Measurements from ENCODE around the gene FBXO21.
"Not testable (repeated sequence)": the region's sequence is repeated elsewhere in the genome, so short reads cannot be mapped to it uniquely, and the experiment has no call there.

Gene FBXO21, protein sequence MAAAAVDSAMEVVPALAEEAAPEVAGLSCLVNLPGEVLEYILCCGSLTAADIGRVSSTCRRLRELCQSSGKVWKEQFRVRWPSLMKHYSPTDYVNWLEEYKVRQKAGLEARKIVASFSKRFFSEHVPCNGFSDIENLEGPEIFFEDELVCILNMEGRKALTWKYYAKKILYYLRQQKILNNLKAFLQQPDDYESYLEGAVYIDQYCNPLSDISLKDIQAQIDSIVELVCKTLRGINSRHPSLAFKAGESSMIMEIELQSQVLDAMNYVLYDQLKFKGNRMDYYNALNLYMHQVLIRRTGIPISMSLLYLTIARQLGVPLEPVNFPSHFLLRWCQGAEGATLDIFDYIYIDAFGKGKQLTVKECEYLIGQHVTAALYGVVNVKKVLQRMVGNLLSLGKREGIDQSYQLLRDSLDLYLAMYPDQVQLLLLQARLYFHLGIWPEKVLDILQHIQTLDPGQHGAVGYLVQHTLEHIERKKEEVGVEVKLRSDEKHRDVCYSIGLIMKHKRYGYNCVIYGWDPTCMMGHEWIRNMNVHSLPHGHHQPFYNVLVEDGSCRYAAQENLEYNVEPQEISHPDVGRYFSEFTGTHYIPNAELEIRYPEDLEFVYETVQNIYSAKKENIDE

DNA sequence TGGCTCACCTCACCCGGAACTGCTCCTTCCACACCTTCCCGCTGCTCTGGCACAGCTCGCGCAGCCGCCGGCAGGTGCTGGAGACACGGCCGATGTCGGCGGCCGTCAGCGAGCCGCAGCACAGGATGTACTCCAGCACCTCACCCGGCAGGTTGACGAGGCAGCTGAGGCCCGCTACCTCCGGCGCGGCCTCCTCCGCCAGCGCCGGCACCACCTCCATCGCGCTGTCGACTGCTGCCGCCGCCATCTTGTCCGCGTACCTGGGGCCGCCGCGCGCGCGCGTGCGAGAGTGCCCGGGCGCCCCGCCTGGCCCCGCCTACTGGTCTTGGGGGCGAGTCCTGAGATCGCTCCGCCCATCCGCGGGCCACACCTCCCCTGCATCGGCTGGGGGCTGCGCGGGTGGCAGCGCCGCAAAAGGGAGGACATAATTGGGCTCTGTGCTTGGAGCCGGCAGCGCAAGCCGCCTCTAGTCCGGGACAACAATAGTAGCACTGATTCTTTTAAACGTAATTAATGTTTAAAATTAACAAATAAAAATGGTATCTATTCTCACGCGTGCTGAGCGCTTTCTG, at the start of gene FBXO21:
Gene FBXO21 (minus strand): TSS at position 261 of the 572 bp plus-strand sequence. CDS start 14 bp downstream, at position 247.
- DNase-seq (ENCODE audit: low read depth in 4 of 4, low spot score in 1 of 4): peak; percentile 73 to 90 (median 88)

DNA sequence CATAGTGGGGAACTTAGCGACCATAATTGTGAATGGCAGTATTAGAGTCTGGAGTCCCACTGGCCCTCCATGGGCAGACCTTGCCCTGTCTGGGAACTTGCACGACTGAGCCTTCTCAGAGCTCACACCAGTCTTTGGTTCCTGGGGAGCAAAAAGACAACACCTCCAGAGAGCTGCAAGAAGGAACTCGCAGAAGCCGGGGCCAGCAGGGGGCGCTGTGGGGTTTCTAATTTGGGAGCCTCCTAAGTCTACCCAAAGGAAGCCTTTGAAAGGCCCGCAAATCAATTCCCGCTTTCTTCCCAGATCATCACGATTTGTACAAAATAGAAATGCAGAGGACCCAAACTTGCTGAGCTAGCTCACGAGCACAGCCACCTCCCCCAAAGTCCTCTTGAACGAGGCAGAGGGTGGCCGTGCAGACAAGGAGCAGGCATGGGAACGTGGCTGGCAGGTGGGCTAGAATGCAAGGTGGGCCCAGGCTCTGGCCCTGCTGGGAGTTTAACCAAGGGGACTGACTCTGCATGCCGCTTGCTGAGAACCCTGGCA, 46.3 kb upstream of the FBXO21 start:
- DNase-seq (ENCODE audit: low read depth in 4 of 4, low spot score in 1 of 4): peak; percentile 60 to 87 (median 75)

DNA sequence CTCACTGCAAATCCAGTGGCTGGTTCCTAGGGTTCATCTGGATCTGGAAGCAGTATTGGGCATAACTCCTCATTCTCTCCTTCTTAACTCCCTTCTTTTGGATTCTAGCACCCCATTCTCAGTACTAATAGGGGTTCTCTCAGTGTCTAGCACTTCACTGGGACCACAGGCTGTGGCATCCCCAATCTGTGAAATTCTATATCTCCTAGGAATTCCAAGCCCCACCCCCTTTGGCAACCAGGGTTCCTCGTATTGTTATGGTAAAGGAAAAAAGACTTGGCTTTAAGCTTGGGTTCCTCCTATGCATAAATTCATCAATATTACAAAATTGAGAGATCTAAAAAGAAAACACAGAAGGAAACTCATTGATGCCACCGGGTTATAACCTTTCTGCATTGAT, 45.0 kb upstream of the FBXO21 start:
- DNase-seq (ENCODE audit: low read depth in 4 of 4, low spot score in 1 of 4): no peak

DNA sequence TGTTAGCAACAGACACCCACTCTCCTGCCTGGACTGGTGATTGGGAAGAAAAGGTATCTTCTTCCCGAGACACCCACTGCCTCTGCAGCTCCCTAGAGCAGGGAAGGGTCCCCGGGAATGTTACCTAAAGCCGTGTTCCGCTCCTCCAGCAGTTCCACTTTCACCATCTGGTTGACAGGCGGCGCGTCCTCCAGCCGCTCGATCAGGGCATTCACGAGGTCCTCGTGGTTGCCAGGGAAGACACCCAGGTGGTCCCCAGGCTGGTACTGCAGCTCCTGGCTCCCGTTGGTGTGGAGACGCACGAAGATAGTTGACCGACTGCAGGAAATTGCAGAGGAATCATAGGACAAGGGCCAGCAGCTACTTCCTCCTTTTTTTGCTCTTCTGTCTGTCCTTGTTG, 44.2 kb upstream of the FBXO21 start:
- DNase-seq (ENCODE audit: low read depth in 4 of 4, low spot score in 1 of 4): no peak

DNA sequence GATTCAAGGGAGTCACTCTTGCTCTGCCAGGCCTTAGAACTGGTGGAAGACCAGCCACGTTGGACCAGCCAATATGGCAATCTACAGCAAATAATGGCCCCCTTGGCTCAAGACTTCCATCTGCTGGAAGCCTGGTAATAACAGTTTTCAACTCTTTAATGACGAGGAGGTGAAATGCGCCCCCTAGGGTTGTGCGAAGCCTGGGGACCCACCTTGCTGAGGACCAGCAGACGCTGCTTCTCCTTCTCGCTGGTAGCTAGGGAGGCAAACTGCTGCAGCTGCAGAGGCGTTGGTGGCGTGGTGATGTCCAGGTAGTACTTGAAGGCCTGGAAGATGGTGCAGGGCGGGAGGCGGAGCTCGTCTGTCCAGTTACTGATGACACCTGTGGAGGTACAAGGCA, 41.5 kb upstream of the FBXO21 start:
- no peak for DNase-seq (ENCODE audit: low read depth in 4 of 4, low spot score in 1 of 4)

DNA sequence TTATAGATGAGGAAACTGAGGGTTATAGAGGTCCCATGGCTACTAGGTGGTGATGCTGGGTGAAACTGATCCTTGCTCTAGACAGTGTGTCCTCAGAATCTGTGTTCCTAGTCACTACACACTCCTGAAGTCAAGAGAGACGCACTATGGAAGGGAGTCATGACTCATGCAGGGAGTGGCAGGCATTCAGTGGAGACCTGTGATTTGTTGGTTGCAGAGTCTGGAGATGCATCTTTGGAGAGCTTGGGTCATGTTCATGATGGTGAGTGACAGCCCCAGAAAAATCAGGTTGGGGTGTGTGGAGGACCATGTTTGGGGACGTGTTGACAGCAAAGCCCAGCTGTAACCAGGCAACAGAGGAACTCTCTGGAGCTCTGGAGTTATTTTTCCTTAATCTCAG, 38.0 kb upstream of the FBXO21 start:
- DNase-seq (ENCODE audit: low read depth in 4 of 4, low spot score in 1 of 4): no peak

DNA sequence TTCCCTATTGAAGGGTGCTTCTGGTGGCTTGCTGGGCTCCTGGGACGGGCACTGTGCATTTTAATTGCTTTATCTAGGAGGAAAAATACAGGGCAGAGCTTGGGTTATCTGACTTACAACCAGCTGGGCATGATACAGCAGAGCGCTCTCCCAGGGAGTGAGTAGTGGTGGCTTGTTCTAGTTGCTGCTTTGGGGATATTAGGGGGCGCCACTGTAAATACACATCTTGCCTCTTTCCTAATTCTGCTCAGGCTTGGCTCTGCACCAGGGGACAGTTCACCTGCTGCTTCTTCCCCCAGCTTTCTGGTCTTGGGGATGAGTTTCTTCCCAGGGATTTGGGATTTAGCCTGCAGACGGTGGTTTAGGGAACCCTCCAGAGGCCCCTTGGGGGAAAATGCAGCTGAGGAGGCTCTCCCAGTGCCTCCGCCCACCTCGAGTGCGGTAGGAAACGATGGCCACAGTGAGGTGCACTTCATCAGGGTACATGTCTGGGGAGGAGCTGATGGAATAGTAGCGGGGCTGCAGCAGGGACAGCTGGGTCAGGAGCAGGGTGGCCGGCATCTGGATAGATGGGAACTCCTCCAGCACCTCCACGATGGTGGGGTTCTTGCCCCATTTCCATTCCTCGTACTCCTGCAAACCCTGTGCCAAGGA, 36.9 kb upstream of the FBXO21 start:
- DNase-seq (ENCODE audit: low read depth in 4 of 4, low spot score in 1 of 4): no peak

DNA sequence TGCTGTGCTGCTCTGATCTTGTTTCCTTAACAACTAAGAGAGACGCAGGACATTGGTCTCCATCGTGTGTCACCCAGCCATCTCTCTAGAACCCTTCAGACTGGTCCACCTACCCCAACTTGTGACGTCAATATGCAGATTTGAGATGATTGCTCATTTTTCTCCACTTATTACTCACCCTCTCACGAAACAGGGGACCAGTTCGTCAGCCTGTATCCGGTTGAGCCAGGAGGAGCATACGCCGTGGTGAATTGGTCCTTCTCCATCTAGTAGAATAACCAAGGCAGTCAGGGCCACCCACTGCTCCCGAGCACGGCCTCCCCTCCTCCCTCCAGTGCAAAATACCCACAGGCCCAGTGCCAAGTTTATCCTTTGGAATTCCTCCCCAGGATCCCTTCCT, 36.2 kb upstream of the FBXO21 start:
- DNase-seq (ENCODE audit: low read depth in 4 of 4, low spot score in 1 of 4): no peak

DNA sequence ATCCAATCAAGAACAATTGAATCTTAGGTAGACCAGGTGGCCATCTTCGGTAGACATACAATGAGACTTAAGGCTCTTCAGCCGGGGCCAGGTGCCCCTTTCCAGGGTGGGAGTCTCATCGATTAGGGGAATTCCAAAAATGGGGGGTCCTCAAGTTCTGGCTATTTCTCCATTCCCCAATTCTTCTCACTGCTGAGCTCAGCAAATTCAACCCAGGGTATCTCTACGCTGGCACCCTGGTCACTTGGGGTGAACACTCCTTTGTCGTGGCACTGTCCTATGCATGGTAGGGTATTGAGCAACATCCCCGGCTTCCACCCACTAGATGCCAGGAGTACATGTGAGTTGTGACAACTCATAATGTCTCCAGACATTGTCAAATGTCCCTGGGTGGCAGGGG, 34.9 kb upstream of the FBXO21 start:
- DNase-seq (ENCODE audit: low read depth in 4 of 4, low spot score in 1 of 4): no peak

DNA sequence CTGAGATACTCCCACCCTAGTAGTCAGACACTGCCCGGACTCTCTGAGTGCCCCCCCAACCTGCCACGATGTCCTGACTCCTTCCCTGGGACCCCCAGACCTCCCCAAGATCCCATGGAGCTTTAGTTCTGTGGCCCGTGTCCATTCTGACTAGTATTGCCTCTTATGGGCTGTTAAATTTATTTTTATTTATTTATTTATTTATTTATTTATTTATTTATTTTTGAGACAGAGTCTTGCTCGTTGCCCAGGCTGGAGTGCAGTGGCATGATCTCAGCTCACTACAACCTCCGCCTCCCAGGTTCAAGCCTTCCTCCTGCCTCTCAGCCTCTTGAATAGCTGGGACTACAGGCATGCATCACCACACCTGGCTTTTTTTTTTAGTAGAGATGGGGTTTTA, 30.7 kb upstream of the FBXO21 start:
- not testable (repeated sequence) for DNase-seq (ENCODE audit: low read depth in 4 of 4, low spot score in 1 of 4)

DNA sequence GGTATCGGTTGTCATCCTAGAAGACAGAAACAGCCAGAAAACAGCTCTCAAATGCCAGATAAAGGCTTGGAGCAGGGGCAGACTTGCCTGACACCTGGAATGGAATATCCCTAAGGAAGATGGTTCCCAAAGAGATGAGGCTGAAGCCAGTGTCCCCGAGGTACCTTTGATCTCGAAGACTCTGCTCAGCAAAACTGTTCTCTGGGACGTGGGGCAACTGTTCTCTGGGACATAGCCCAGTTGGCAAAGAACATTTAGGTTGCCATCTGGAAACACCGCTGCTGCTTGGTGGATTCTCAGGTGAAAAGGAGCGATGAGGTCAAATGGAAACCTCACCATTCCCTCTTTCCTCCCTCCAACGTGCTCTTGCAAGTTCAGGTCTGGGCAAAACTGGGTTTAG, 27.9 kb upstream of the FBXO21 start:
- no peak for DNase-seq (ENCODE audit: low read depth in 4 of 4, low spot score in 1 of 4)

DNA sequence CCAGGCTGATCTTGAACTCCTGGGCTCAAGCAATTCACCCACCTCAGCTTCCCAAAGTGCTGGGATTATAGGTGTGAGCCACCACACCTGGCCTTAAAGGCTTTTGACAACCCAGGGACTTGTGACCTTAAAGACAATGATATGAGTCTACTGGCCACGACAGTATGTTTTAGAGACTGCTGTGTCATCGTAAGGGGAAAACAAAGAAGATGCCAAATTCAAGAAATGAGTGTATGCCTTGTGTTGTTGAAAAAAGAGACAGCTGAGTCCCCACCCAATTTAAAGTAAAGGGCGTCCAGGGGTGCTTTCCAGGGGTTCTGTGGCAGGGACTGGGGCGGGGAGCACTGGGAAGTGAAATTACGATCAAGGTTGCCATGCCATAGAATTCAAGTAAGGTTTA, 26.4 kb upstream of the FBXO21 start:
- DNase-seq (ENCODE audit: low read depth in 4 of 4, low spot score in 1 of 4): no peak

DNA sequence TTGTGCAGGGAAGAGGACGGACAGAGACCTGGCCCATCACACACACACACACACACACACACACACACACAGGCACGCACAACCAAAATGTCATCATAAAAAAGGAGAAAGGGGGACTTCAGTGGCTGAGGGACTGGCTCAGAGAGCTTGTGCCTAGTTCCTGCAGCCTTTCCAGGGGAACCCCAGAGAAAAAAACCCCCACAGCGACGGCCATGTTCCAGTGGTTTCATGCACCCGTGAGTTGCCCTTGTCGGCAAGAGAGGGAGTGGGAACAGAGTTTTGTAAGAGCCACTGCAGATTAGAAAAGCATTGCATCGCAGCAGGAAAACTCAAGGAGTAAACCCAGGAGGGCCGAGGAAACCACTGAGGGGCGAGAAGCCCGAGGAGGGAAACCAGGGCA, 24.5 kb upstream of the FBXO21 start:
- no peak for DNase-seq (ENCODE audit: low read depth in 4 of 4, low spot score in 1 of 4)

DNA sequence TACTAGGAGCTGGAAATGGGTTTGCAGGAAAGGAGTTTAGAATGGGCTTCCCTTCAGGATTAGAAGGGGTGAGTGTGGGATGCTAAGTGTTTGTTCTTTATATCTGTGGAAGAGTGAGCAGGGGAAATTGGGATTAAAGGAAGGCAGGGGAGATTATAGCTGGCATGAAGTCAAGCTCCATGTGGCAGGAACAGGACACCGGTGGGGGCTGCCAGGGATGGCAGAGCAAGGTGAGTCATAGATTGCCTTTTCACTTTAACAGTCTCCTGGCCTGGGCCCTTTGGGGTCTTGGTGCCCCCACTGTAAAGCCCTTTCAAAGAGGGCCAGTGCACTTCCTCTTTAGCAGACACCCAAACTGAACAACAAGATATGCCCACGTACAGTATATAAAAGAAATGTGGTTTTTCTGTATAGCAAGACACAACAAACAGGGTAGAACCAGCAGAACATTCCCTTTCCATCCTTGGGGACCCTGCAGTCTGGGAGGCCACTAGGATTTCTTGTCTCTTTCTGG, 23.1 kb upstream of the FBXO21 start:
- no peak for DNase-seq (ENCODE audit: low read depth in 4 of 4, low spot score in 1 of 4)

DNA sequence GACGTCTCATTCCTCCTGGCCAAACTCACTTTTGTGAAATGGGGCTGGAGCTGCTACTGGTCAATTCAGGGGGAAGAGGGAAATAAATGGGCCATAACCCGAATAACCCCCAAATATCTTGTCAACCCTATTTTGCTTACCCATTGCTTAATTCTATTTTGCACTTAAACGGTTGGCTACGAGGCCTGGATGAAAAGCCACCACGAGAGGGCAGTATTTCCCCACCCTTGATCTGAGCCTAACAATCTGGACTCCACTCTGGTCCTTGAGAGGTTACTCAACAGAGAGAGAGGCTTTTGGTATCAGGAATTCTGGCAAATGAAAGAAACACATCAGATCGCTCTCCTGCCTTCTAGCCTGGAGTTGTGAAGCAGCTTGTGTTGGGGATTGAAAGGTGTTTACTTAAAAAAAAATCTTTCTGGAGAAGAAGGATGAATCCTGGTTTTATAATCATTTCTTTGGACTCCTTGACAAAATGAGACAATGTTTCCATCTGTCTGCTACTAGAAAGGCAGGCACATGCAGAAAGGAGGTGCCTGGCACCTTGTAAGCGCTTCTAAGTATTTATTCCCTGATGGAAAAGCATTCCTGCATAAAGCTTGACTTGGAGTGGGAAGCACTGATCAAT, 22.4 kb upstream of the FBXO21 start:
- peak; percentile 18 to 54 (median 50) for DNase-seq (ENCODE audit: low read depth in 4 of 4, low spot score in 1 of 4)

DNA sequence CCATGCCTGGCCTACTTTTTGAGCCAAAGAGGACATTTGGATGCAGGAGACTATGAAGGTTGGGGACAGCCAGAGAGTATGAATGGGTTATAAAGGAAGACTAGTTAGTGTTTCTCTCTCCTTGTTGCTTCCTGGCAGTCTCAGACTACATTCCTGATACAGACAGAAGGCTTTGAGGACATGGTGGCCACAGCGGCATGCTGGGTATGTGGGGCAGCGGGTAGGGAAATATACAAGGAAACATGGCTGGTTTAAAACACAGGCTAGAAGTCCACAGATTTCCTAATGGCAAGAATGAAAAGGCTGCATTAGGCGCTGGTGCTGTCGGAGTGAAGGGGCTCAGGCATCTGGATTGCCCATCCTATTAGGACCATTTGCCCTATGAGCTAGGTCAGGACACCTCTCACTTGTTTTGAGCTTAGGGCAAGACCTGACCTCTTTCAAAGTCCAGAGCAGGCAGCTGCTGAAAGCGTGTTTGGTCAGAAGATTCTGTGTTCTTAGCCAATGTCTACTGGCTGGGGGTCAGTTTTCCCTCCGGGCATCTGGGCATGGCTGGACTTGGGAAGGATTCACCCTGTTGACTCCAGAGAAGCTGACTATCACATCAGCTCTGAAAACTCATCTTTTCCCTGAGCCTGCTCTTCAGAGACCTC, 20.1 kb upstream of the FBXO21 start:
- no peak for DNase-seq (ENCODE audit: low read depth in 4 of 4, low spot score in 1 of 4)

DNA sequence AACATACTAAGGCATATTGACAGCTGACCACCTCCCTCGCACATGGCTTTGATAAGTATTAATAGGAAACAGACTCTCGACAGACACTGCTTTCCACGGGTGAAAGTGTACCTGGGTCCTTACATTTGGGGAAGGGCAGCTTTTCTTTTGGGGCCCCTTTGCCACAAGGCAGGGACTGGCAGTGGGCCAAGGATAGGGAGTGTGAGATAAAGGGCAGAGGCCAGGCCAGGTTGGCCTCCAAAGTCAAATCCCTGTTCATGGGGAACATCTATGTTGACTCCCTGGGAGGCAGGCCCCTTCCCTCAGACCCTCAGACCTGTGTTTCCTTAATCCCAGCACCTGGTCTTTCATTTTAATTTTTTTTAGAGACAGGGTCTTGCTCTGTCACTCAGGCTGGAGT, 19.4 kb upstream of the FBXO21 start:
- no peak for DNase-seq (ENCODE audit: low read depth in 4 of 4, low spot score in 1 of 4)

DNA sequence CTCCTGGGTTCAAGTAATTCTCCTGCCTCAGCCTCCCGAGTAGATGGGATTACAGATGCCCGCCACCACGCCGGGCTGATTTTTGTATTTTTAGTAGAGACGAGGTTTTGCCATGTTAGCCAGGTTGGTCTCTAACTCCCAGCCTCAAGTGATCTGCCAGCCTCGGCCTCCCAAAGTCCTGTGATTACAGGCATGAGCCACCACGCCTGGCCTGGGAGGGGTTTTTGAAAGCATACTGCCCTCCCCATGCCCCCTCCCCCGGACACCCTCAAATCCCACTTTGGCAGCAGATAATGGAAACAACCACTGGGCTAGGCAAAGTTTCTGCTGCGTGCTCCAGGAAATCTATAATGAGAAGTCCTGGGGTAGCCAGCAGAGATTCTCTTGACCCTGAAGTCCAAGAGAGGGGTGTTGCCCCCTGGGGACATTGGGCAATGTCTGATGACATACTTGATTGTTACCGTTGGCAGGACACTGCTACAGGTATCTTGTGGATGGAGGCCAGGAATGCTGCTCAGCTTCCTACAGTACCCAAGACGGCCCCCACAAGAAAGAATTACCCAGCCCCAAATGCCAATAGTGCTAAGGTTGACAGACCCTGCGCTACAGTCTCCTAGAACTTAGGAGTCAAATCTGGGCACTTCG, 18.7 kb upstream of the FBXO21 start:
- no peak for DNase-seq (ENCODE audit: low read depth in 4 of 4, low spot score in 1 of 4)

DNA sequence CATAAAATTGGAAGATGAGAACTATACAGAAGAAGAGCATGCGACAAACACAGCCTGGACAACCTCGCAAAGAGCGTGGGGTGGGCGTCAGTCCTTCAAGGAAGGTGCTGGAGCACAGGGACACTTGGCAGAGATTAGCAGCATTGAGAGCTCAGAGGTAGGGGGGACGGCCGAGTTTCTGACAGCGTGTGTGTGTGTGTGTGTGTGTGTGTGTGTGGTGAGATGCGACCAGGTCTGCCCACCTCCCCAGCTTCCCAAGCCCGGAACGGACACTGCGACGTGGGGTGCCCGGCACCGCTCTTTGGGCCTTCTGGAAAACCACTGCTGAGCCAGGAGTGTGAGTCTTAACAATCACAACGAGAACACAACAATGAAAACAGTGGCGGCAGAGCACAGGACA, 17.9 kb upstream of the FBXO21 start:
- DNase-seq (ENCODE audit: low read depth in 4 of 4, low spot score in 1 of 4): no peak

DNA sequence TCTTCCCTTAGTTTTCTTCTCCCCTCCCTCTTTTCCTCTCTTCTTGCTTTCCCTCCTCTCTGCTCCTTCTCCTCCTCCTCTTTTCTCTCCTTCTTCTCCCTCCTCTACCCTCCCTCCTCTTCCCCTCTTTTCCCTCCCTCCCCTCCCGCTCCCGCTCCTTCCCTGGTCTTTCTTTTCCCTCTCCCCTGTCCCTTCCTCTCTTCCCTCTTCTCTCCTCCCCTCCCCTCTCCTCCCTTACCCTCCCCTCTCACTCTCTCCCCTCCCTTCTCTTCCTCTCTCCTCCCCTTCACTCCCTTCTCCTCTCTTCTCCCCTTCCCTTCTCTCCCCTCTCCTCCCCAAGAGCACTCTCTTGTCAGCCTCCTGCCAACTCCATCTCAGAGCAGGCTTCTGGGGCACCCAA, 17.4 kb upstream of the FBXO21 start:
- no peak for DNase-seq (ENCODE audit: low read depth in 4 of 4, low spot score in 1 of 4)

All from stimulated activated CD4-positive, alpha-beta T cell treated with anti-CD3 and anti-CD28 coated beads, Interleukin-1b, Interleukin-23, amount 100 ng/mL, for 24 hours (primary cell).